Astrocyte of the cerebellum (primary cell): ENCODE data around the gene CCDC180.

Experiments used
- DNase-seq: peaks from one replicate; pipeline ENCODE4 v3.0.0-alpha.2; 2011; ENCODE audit warnings: low read depth
- H3K4me3 ChIP-seq: 2 replicates; pipeline ENCODE4 v1.5.1; 2011; ENCODE audit warnings: mild to moderate bottlenecking, low read depth, low read length, moderate library complexity
- CTCF ChIP-seq: IDR thresholded peaks from 2 replicates; pipeline ENCODE4 v1.5.1; 2012; ENCODE audit warnings: low read length, low read depth, moderate library complexity, mild to moderate bottlenecking; ENCODE audit errors: missing control alignments
- in situ Hi-C: cut with HindIII; loops from 2 replicates; pipeline ENCODE4 v1.10.0; 2017; ENCODE audit warnings: low sequenced_read_pairs

CCDC180 gene

GRCh38 chr9:97348871-97349270 lies 41.4 kb downstream of the CCDC180 start:
- in situ Hi-C loops = no loop called here
- no peak overlapping the region for H3K4me3 ChIP-seq
- no peak for TF ChIP-seq CTCF
- no peak for DNase-seq

- no peak overlapping the region for H3K4me3 ChIP-seq
- in situ Hi-C loops = no loop called here
- TF ChIP-seq CTCF = no peak
- no peak for DNase-seq
Observed at GRCh38 chr9:97349400-97349799, 41.9 kb downstream of the CCDC180 start.

- no peak for TF ChIP-seq CTCF
- H3K4me3 ChIP-seq = no peak overlapping the region
- DNase-seq = no peak
- in situ Hi-C loops = no loop called here
Observed at GRCh38 chr9:97354637-97355036, 47.2 kb downstream of the CCDC180 start.

GRCh38 chr9:97357056-97357455 lies 49.6 kb downstream of the CCDC180 start:
- no peak for DNase-seq
- in situ Hi-C loops = no loop called here
- H3K4me3 ChIP-seq = no peak overlapping the region
- no peak for TF ChIP-seq CTCF
